ENCODE measurements around the gene C22orf42.
"Not testable (repeated sequence)": the region's sequence is repeated elsewhere in the genome, so short reads cannot be mapped to it uniquely, and the experiment has no call there.

Gene C22orf42

DNA sequence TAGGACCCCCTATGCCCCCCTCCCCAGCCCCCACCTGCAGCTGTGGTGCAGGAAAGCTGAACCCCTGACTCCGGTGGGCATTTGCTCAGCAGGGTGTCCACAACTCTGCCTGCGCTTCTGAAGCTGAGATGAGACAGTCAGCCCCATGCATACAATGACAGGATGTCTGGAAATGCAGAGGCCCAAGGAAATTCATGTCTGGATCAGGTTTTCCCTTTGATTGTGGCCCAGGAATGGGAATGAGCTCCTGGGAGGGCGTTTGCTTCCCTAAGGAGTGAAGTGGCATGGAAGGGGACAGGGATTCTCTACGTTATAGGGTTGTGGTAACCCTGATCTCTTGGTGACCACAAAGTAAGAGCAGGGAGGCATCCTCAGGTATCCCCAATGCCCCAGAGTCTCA is 22.2 kb downstream of the C22orf42 start:
- in situ Hi-C loops (cut with HindIII; ENCODE audit: low sequenced_read_pairs) = not testable (repeated sequence)

GRCh38 chr22:32135958-32136357 is 23.1 kb downstream of the C22orf42 start:
- in situ Hi-C loops (cut with HindIII; ENCODE audit: low sequenced_read_pairs) = not testable (repeated sequence)

GRCh38 chr22:32134796-32135195 is 24.3 kb downstream of the C22orf42 start:
- in situ Hi-C loops (cut with HindIII; ENCODE audit: low sequenced_read_pairs) = not testable (repeated sequence)

- in situ Hi-C loops (cut with HindIII; ENCODE audit: low sequenced_read_pairs) = no loop called here
Measured at GRCh38 chr22:32132783-32133182, 26.3 kb downstream of the C22orf42 start.

- in situ Hi-C loops (cut with HindIII; ENCODE audit: low sequenced_read_pairs) = no loop called here
Measured at GRCh38 chr22:32132126-32132525, 27.0 kb downstream of the C22orf42 start.

GRCh38 chr22:32130464-32130863 is 28.6 kb downstream of the C22orf42 start:
- in situ Hi-C loops (cut with HindIII; ENCODE audit: low sequenced_read_pairs) = no loop called here

GRCh38 chr22:32127904-32128303 is 31.2 kb downstream of the C22orf42 start:
- in situ Hi-C loops (cut with HindIII; ENCODE audit: low sequenced_read_pairs) = no loop called here

- in situ Hi-C loops (cut with HindIII; ENCODE audit: low sequenced_read_pairs) = no loop called here
Measured at GRCh38 chr22:32123657-32124056, 35.4 kb downstream of the C22orf42 start.

- in situ Hi-C loops (cut with HindIII; ENCODE audit: low sequenced_read_pairs) = no loop called here
Measured at GRCh38 chr22:32122899-32123298, 36.2 kb downstream of the C22orf42 start.

GRCh38 chr22:32120603-32121002 is 38.5 kb downstream of the C22orf42 start:
- in situ Hi-C loops (cut with HindIII; ENCODE audit: low sequenced_read_pairs) = no loop called here

DNA sequence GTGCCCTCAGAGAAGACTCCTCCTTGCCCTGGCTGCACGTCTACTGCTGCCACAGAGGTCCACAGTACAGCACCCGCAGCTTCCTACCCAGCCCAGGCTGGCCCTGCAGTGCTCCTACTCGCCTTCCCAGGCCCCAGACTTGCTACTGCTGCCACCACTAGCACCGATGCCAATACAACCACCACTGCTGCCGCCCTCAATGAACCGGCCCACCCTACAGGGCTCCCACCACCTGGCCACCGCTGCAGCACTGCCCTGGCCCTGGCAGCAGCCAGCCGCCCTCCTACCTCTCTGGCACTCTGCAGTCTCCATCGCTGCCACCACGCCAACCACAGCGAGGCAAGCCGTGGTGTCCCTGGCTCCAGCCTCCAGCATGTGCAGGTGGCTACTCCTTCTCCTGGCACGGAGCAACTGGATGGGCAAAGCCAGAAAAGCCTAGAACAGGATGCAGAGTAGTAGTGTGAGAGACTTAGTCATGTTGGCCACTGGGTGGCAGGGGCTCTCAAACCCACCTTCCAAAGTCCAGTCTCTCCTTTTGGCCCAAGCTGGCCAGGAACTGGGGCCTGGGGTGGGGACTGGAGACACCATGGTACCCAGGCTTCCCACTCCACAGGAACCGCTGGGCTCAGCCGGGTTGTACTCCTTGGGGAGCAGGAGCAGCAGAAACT is 39.4 kb downstream of the C22orf42 start:
- in situ Hi-C loops (cut with HindIII; ENCODE audit: low sequenced_read_pairs) = no loop called here

- in situ Hi-C loops (cut with HindIII; ENCODE audit: low sequenced_read_pairs) = no loop called here
Measured at GRCh38 chr22:32112380-32112779, 46.7 kb downstream of the C22orf42 start.

GRCh38 chr22:32106930-32107329 is 52.2 kb downstream of the C22orf42 start:
- in situ Hi-C loops (cut with HindIII; ENCODE audit: low sequenced_read_pairs) = no loop called here

- in situ Hi-C loops (cut with HindIII; ENCODE audit: low sequenced_read_pairs) = no loop called here
Measured at GRCh38 chr22:32103658-32104315, 55.3 kb downstream of the C22orf42 start.

GRCh38 chr22:32100711-32101110 is 58.4 kb downstream of the C22orf42 start:
- in situ Hi-C loops (cut with HindIII; ENCODE audit: low sequenced_read_pairs) = no loop called here

Data from endothelial cell of hepatic sinusoid (primary cell).